Breast epithelium (tissue), 4 donors: Measurements from ENCODE around the gene FAN1. TPM values are rescaled to one million over a fixed set of nuclear protein-coding genes. Genes with fewer than 3 reads are reported as not detected.

Experiments used
- DNase-seq, 2 donors: peaks; one replicate each; pipeline ENCODE4 v3.0.0-alpha.2; 2019; ENCODE audit warnings: low spot score in 2 of 2
- H3K27ac ChIP-seq, 2 donors: fragments of 200-600 bp; sonication (generic) in 1 of 2; one replicate each; pipeline ENCODE4 v1.5.1; 2016 to 2019; ENCODE audit warnings: mild to moderate bottlenecking in 1 of 2
- H3K27me3 ChIP-seq, 2 donors: fragments of 200-600 bp; sonication (generic) in 1 of 2; one replicate each; pipeline versions ENCODE4 v1.5.1 to v1.6.0; 2017 to 2019; ENCODE audit warnings: control low read depth in 1 of 2, mild to moderate bottlenecking in 1 of 2
- H3K36me3 ChIP-seq: fragments of 200-600 bp; one replicate; pipeline ENCODE4 v1.5.1; 2019
- H3K4me1 ChIP-seq, 2 donors: fragments of 200-600 bp; sonication (generic); one replicate each; pipeline ENCODE4 v1.5.1; 2016 to 2019; ENCODE audit warnings: control low read depth in 1 of 2
- H3K4me3 ChIP-seq, 3 donors: fragments of 200-600 bp; sonication (generic); 1 replicate in 2 of 3; 2 replicates in 1 of 3; pipeline ENCODE4 v1.5.1; 2016 to 2019; ENCODE audit warnings: mild to moderate bottlenecking in 3 of 3, moderate library complexity in 2 of 3
- H3K9me3 ChIP-seq, 2 donors: fragments of 200-600 bp; sonication (generic) in 1 of 2; one replicate each; pipeline ENCODE4 v1.5.1; 2016 to 2019; ENCODE audit warnings: control low read depth in 1 of 2
- POLR2A ChIP-seq: fragments of 450-650 bp; IDR thresholded peaks from one replicate; pipeline ENCODE4 v1.6.1; 2016; ENCODE audit warnings: antibody characterized with exemption, mild to moderate bottlenecking, moderate library complexity
- POLR2AphosphoS5 ChIP-seq, 3 donors: sonication (generic); formaldehyde crosslinking; IDR thresholded peaks; one replicate each; pipeline ENCODE4 v1.6.1; 2017; ENCODE audit warnings: antibody characterized with exemption in 3 of 3
- intact Hi-C: fragments of 100-400 bp; cut with DNase I; formaldehyde crosslinking; loops from one replicate; pipeline ENCODE4 v1.15.1; 2023; ENCODE audit warnings: low total_unique reads
- total RNA-seq, 3 donors: library from RNA; depleted of rRNA; stranded (reverse); fragments of >200 nt; gene quantifications; one replicate each; pipeline ENCODE4 v1.1.0, GENCODE V29; 2016
- TF ChIP-seq, protein P1 (sequence below), 3 donors: fragments of 450-650 bp; IDR thresholded peaks; one replicate each; pipeline ENCODE4 v1.5.1; 2016 to 2017; ENCODE audit warnings: antibody characterized with exemption in 3 of 3, mild to moderate bottlenecking in 3 of 3, moderate library complexity in 3 of 3

FAN1 gene
- total RNA-seq, 3 donors from 2014 or later = 13.1 to 20.9 (median 15.4) TPM

DNA sequence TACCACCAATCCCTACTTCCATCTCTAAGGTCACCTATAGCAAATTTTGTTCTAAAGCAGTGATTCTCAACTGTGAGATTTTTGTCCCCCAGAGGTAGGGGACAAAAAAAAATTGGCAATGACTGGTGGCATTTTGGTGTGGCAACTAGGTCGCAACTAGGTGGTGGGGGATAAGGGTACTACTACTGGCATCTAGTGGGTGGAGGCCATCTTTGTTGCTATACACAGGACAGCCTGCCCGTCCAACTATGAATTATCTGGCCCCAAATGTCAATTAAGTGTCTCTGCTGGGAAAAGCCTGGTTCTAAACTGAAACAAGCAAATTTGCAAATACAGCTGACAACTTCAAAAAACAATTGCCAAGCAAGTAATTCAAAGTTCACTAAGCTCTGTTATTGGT is 86.3 kb downstream of the FAN1 start:
- Histone ChIP-seq H3K4me1 (no peaks in the 10 kb centered on the region), H3K27ac (no peak overlapping the region), H3K4me3 (peak overlapping the region; percentile 91 to 98 (median 96)), H3K27me3 (no peaks in the 10 kb centered on the region), H3K9me3 (no peaks in the 10 kb centered on the region), H3K36me3 (no peaks in the 10 kb centered on the region)
- TF ChIP-seq POLR2AphosphoS5 (IDR thresholded peaks at IDR 0.05) (no peak), POLR2A (no peak)
- TF ChIP-seq, protein P1, sequence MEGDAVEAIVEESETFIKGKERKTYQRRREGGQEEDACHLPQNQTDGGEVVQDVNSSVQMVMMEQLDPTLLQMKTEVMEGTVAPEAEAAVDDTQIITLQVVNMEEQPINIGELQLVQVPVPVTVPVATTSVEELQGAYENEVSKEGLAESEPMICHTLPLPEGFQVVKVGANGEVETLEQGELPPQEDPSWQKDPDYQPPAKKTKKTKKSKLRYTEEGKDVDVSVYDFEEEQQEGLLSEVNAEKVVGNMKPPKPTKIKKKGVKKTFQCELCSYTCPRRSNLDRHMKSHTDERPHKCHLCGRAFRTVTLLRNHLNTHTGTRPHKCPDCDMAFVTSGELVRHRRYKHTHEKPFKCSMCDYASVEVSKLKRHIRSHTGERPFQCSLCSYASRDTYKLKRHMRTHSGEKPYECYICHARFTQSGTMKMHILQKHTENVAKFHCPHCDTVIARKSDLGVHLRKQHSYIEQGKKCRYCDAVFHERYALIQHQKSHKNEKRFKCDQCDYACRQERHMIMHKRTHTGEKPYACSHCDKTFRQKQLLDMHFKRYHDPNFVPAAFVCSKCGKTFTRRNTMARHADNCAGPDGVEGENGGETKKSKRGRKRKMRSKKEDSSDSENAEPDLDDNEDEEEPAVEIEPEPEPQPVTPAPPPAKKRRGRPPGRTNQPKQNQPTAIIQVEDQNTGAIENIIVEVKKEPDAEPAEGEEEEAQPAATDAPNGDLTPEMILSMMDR (IDR thresholded peaks at IDR 0.05) = no peak
- intact Hi-C loops = no loop called here
- no peak for DNase-seq

DNA sequence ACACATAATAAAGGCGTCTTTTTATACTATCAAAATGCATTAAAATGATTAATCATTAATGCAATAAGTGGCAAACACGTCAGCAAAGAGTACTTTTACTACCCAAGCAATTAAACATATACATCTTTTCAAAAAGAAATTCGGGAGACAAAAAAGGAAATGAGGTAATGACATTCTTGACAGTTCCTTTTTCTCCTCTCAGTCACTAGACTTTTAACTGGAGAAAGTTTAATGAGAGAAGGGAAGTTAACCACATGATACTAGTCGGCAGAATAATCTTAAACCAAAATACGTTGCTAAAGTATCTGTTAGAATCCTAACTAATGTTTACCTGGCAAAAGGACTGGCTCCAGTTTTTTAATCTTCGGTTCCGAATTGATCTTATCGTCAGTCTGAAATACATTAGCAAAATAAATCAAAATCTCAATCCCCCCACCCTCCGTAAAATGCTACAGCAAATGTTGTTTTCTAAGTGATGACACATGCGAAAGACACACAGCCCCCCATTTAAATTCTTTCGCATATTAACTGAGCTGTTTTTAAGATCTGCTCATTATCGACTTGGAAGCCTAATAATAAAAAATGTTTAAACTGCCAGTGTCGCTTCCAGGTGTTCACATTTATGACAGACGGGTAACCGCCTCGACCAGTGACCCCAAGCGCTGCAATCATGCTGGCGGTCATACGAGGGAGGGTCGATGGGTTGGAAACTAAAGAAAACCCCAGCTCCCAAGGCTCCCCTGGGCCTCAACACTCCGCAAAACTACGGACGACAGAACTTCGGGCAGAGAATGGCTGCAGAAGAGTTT is 86.9 kb downstream of the FAN1 start:
- DNase-seq = no peak
- H3K36me3 ChIP-seq = no peaks in the 10 kb centered on the region
- H3K9me3 ChIP-seq = no peaks in the 10 kb centered on the region
- no peaks in the 10 kb centered on the region for H3K4me1 ChIP-seq
- intact Hi-C loops = no loop called here
- peak overlapping the region; percentile 91 to 98 (median 96) for H3K4me3 ChIP-seq
- H3K27ac ChIP-seq = peak overlapping the region; percentile 98
- H3K27me3 ChIP-seq = no peaks in the 10 kb centered on the region
- TF ChIP-seq POLR2AphosphoS5 (IDR thresholded peaks at IDR 0.05) (peak in 1 of 3 donors; percentile 0), POLR2A (no peak)
- TF ChIP-seq, protein P1 (IDR thresholded peaks at IDR 0.05) = no peak

DNA sequence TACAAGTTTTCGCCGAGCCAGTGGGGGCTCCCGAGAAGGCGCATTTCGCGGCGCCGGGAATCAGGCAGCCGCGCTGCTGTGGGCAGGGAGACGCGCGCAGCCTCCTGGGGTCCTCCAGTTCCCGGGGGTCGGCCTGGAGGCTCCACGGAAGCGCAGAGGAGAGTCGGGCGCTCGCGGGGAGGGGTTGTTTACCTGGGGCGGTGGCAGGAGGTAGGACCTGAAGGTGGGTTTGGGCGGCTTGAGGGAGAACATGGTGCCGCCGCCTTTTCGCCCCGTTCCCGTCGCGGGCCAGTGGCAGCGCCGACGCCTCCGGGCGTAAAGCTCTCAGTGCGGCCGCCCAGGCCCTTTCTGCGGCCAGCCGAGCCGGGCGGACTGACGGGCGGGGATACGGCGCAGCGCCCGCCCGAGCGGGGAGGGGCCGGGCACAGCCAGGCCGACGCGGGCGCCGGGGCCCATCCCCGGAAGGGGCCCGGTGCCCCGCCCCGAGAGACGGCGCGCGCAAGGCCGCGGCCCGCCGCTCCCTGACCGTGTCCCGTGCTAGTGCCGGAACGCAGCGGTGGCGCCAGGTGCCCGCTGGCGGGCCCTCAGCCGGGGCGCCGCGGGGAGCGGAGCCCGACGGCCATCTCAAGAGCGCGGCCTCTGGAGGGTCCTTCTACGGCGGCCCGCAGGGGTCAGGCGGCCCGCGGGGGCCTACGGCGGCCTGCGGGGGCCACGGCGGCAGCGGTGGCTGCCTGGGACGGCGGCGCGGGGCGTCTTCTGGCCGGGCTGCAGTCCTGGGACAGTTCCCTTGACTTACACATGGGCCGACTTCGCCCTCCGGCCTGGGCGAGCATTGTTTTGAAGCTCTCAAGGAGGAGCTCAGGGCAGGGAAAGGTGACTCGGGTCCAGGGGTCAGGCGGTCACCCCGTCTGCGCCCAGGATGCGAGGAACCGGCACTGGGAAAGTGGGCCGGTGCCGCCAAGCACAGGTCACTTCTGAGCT is 87.8 kb downstream of the FAN1 start, which contains the start of gene MTMR10:
TSS of gene MTMR10 (minus strand) at position 374 of the 981 bp plus-strand sequence. CDS start at position 252, 122 bp downstream.
- intact Hi-C loops = no loop called here
- no peaks in the 10 kb centered on the region for H3K36me3 ChIP-seq
- peak within 1 kb of the TSS; percentile 91 to 98 (median 96) for H3K4me3 ChIP-seq
- peak; percentile 52 to 63 for DNase-seq
- no peaks in the 10 kb centered on the region for H3K27me3 ChIP-seq
- H3K4me1 ChIP-seq = no peaks in the 10 kb centered on the region
- no peaks in the 10 kb centered on the region for H3K9me3 ChIP-seq
- TF ChIP-seq, protein P1 (IDR thresholded peaks at IDR 0.05) = no peak
- TF ChIP-seq POLR2AphosphoS5 (IDR thresholded peaks at IDR 0.05) (peak in 2 of 3 donors; percentile 35 to 54), POLR2A (peak; percentile 14)
- peak within 1 kb of the TSS; percentile 98 for H3K27ac ChIP-seq

DNA sequence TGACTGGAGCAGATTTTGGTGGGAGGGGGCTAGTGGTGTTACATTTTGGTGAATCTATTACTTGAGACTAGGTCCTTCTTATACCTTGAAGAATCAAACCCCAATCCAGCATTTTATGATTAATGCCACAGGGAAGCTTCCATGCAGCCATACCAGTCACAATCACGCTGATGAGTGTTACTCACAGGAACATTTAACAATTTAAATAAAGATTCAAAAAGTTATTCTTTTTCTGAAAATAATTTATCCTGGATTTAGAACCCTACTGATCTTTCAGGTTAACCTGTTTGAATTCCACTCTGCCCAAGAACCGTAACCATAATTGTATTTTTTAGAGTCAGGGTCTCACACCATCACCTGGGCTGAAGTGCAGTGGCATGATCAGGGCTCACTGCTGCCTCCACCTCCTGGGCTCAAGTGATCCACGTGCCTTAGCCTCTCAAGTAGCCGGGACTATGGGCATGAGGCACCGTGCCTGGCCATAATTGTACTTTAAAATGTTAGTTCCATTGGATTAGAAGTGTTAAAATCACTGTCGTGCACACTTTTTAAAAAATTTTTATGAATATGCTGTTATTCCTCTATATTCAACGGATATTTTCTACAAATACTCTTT is 88.6 kb downstream of the FAN1 start:
- intact Hi-C loops = no loop called here
- Histone ChIP-seq H3K27ac (peak overlapping the region; percentile 98), H3K4me1 (no peaks in the 10 kb centered on the region), H3K4me3 (peak overlapping the region; percentile 91 to 98 (median 96)), H3K9me3 (no peaks in the 10 kb centered on the region), H3K36me3 (no peaks in the 10 kb centered on the region), H3K27me3 (no peaks in the 10 kb centered on the region)
- TF ChIP-seq, protein P1 (IDR thresholded peaks at IDR 0.05) = no peak
- TF ChIP-seq POLR2AphosphoS5 (IDR thresholded peaks at IDR 0.05) (no peak), POLR2A (no peak)
- DNase-seq = no peak

Other genes with a start within 250 kb of the FAN1 start
- 10 to 100 TPM; 31.5 to 46.9 (median 35.7) TPM for gene MTMR10, start 87.7 kb downstream of the FAN1 start, total RNA-seq
- gene TRPM1, start 197.8 kb downstream of the FAN1 start, total RNA-seq = not detected